ENCODE results near the gene CYTH3. TPM values are rescaled to one million over a fixed set of nuclear protein-coding genes. Genes with fewer than 3 reads are reported as not detected.

CYTH3 gene
- total and polyA plus RNA-seq, 2 donors (not counting 3 experiments of a cell fraction or from before 2014, with no cell fraction given) = 8.6 to 11.2 TPM

DNA sequence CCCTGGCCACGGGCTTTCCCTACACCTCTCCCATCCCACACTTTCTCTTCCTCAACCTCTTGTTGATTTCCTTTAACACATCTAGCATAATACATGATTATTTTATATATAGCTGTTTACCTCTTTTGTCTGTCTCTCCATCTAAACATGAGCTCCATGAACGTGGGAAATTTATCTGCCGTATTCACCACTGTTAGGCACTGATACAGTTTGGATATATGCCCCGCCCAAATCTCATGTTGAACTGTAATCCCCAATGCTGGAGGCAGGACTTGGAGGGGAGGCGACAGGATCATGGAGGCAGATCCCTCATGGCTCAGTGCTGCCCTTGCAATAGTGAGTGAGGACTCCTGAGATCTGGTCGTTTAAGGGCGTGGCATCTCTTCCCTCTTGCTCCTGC, 5.7 kb downstream of the CYTH3 start:
- dilution Hi-C loops (cut with MboI; ENCODE audit: extremely low pct_ligation_motif_present, low sequenced_read_pairs) = no loop called here
- no peak overlapping the region for H3K9ac ChIP-seq (replicated peaks; ENCODE audit: extremely low read depth, insufficient read depth, low read length)
- no peak for DNase-seq (ENCODE audit: low read depth, low spot score)
- peaks cover 8% of the 10 kb centered on the region for H3K4me1 ChIP-seq (ENCODE audit: control insufficient read depth, extremely low read depth, insufficient read depth, low read length)
- BruUV-seq (replicated peaks) = no TSS peak
- H2AFZ ChIP-seq (ENCODE audit: low read depth, low read length) = no peak overlapping the region
- H4K20me1 ChIP-seq (replicated peaks; ENCODE audit: control insufficient read depth, extremely low read depth, insufficient read depth, low read length) = no peaks in the 10 kb centered on the region
- no peaks in the 10 kb centered on the region for H3K9me1 ChIP-seq (replicated peaks; ENCODE audit: control insufficient read depth, extremely low read depth, insufficient read depth, low read length)
- POLR2A ChIA-PET = interaction anchor here (0.6 kb wide), 1 partner anchor 249 kb away, joined by 3 read pairs; no protein-coding TSS in a partner anchor
- no peaks in the 10 kb centered on the region for H3K79me2 ChIP-seq (ENCODE audit: control insufficient read depth, insufficient read depth, low read length)
- TF ChIP-seq POLR2AphosphoS5 (IDR thresholded peaks at IDR 0.05; ENCODE audit: insufficient read depth, low read depth, low read length) (no peak), MYC (IDR thresholded peaks at IDR 0.05; ENCODE audit: low read depth, low read length) (no peak), JUN (IDR thresholded peaks at IDR 0.05; ENCODE audit: borderline replicate concordance, insufficient read depth, insufficient read length, low read depth) (no peak), EZH2 (IDR thresholded peaks at IDR 0.05; ENCODE audit: borderline replicate concordance, low read depth, low read length, severe bottlenecking) (no peak), GATA2 (IDR thresholded peaks at IDR 0.05; ENCODE audit: insufficient read depth, insufficient read length, low read depth, low read length) (no peak), POLR2A (IDR thresholded peaks at IDR 0.05; ENCODE audit: low read depth, low read length) (no peak), FOS (IDR thresholded peaks at IDR 0.05; ENCODE audit: borderline replicate concordance, insufficient read depth, low read length) (no peak)
- TF ChIP-seq, protein P1, sequence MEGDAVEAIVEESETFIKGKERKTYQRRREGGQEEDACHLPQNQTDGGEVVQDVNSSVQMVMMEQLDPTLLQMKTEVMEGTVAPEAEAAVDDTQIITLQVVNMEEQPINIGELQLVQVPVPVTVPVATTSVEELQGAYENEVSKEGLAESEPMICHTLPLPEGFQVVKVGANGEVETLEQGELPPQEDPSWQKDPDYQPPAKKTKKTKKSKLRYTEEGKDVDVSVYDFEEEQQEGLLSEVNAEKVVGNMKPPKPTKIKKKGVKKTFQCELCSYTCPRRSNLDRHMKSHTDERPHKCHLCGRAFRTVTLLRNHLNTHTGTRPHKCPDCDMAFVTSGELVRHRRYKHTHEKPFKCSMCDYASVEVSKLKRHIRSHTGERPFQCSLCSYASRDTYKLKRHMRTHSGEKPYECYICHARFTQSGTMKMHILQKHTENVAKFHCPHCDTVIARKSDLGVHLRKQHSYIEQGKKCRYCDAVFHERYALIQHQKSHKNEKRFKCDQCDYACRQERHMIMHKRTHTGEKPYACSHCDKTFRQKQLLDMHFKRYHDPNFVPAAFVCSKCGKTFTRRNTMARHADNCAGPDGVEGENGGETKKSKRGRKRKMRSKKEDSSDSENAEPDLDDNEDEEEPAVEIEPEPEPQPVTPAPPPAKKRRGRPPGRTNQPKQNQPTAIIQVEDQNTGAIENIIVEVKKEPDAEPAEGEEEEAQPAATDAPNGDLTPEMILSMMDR (IDR thresholded peaks at IDR 0.05; ENCODE audit: extremely low read depth in 1 of 2, insufficient read depth in 1 of 2, low read depth in 1 of 2, low read length in 2 of 2) = no peak
- TF ChIP-seq, protein P2, sequence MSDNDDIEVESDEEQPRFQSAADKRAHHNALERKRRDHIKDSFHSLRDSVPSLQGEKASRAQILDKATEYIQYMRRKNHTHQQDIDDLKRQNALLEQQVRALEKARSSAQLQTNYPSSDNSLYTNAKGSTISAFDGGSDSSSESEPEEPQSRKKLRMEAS (IDR thresholded peaks at IDR 0.05; ENCODE audit: insufficient read depth, insufficient read length) = no peak
- no peak for FAIRE-seq
- intact Hi-C loops (cut with micrococcal nuclease) = no loop called here
- no peak overlapping the region for H3K4me3 ChIP-seq (replicated peaks in 1 of 3; ENCODE audit: insufficient read depth in 1 of 3, low read depth in 1 of 3, low read length in 3 of 3)
- no peak overlapping the region for H3K27ac ChIP-seq (ENCODE audit: insufficient read depth, low read depth, low read length)
- H3K27me3 ChIP-seq (ENCODE audit: control insufficient read depth in 2 of 2, insufficient read depth in 2 of 2, low read length in 2 of 2) = peaks cover 3% of the 10 kb centered on the region in 2 experiments
- no peaks in the 10 kb centered on the region for H3K36me3 ChIP-seq (ENCODE audit: control insufficient read depth in 2 of 2, extremely low read depth in 1 of 2, insufficient read depth in 2 of 2, low read length in 2 of 2)
- CTCF ChIA-PET = interaction anchor here (0.6 to 1.5 kb wide), 4 partner anchors 19 to 106 kb away, joined by 3 to 7 read pairs (median 3); no protein-coding TSS in a partner anchor
- H3K4me2 ChIP-seq (ENCODE audit: insufficient read depth, low read length) = no peak overlapping the region
- no peaks in the 10 kb centered on the region for H3K9me3 ChIP-seq (replicated peaks; ENCODE audit: control insufficient read depth, insufficient read depth, low read length)

Measured in endothelial cell of umbilical vein (primary cell).